Activated CD4-positive, alpha-beta T cell treated with anti-CD3 and anti-CD28 coated beads, Interleukin-2, Interleukin-6, amounts not matched to agents 100 ng/mL and 50 ng/mL, durations not matched to agents 16 hours and 8 hours (primary cell): ENCODE results near the gene INSYN1.
"Not testable (repeated sequence)": the region's sequence is repeated elsewhere in the genome, so short reads cannot be mapped to it uniquely, and the experiment has no call there.

ENCODE experiments used
- DNase-seq: peaks from one replicate; pipeline ENCODE4 v3.0.0-alpha.2; 2020

INSYN1 gene, protein sequence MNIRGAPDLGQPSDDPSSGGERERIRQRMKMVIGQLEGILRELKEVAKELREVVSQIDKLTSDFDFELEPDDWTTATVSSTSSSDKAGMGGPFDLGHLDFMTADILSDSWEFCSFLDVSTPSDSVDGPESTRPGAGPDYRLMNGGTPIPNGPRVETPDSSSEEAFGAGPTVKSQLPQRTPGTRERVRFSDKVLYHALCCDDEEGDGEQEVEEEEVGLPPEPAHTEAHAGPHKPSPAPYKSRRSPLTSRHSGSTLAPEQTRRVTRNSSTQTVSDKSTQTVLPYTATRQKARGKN

DNA sequence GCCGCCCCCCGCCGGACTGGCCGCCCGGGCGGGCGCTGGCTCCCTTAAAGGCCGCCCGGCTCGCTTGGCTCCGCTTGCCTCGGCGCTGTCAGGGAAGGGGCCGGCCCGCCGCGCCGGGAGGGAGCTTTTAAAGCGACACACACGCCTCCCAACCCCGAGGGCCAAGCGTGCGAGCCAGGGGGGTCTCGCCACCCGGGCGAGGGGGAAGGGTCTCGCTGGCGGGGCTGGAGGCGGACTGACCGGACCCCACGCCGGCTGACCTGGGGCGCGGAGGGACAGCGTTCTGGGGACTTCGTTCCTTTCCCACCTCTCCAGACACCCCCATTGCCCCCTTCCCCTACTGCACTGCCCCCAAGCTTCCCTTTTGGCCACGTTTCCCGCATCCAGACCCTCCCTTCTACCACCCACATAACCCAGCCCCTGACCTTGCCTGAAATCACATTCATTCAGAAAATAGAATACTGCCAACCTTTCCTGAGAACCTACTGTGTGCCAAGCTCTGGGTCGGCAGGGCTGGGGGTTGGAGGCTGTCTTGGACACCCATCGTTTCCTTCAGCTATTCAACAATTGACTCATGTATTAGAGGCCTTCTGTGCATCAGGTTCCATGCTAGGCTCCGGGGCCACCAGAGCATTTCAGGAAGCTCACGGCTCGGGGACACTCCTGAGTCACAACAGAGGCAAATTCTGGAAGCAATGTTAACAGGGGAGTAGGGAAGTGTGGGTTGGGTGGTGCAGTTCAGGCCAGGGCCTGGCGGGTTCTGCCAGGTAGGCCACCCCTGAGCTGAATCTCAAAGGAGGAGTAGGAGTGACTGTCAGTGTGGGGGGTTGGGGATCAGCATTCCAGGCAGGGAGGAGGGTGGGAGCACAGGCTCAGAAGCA lies at the start of gene INSYN1:
INSYN1 (minus strand) TSS at position 102 of the 881 bp plus-strand sequence. CDS start 2,221 bp downstream, outside the sequence.
- no peak for DNase-seq

DNA sequence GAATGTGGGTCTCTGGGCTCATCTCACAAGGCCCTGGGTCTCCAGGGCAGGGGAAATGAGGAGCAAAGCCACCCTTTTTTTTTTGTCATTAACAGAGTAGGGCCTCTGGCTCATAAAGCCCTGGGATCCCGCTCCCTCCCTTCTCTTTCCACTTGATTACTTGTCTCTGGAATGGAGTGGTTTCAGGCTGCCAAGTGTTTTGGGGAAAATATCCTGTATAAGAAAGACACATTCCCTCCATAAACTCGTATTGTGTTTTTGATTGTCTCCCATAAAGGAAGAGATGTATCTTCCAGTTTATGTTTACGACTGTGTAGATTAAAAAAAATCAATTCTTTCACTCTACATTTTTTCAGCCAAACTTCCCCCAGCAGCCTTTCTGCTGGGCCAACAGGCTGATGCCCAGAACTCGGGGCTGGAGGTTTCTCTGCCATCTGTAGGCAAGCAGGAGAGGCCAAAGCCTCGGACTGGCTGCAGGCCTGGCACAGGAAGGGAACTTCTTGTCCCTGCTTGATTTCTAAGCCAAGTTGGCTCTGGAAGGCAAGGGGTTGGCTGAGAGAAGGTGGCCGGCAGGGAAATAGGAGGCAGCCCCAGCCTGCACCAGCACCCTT lies 49.4 kb upstream of the INSYN1 start:
- no peak for DNase-seq

DNA sequence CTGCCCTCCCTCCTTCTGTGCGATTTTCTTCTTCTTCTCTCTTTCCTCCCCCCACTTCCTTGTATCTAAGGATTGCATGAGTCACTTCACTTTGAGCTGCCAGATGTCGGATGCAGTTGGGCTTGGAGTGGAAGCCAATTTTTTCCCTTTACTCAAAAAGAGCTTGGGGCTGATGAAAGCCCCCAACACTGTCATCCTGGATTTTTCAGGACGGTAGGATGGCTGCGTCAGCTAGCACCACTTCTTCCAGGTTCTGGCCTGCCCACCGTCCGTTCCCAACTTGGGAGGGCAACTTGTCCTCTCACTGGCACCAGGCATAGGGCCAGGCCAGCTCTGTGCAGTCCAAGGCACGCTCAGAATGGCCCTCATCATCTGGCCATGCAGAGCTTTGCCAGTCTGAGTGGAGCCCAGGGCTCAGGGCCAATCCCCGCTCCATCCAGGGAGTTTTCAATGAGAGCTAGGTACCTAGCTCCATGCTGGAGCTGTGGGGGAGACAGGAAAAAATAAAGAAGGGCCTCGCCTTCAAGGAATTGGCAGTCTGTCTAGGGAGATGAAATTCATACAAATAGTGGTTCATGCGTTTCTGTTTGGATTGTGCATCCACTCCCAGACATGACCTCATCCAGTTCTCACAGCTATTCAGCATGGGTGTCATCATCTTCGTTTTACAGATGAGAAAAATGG lies 47.7 kb upstream of the INSYN1 start:
- DNase-seq = no peak

DNA sequence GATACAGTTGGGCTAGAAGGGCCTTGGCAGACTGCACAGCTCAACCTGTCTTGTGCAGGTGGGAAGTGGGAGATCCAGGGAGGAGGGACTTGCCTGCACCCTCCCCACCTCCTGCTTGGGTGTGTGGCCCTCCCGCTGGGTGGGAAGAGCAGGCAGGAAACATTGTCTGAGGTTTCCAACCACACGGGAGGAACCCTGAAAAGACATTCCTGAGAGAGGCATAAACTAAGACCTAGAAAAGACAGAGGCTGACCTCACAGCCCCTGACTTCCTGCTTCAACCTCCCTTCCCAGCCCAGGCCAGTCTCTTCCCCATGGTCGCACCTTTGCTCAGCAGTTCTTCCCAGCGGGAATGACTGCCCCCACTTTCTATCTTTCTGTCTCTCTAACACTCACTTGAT lies 46.3 kb upstream of the INSYN1 start:
- no peak for DNase-seq

DNA sequence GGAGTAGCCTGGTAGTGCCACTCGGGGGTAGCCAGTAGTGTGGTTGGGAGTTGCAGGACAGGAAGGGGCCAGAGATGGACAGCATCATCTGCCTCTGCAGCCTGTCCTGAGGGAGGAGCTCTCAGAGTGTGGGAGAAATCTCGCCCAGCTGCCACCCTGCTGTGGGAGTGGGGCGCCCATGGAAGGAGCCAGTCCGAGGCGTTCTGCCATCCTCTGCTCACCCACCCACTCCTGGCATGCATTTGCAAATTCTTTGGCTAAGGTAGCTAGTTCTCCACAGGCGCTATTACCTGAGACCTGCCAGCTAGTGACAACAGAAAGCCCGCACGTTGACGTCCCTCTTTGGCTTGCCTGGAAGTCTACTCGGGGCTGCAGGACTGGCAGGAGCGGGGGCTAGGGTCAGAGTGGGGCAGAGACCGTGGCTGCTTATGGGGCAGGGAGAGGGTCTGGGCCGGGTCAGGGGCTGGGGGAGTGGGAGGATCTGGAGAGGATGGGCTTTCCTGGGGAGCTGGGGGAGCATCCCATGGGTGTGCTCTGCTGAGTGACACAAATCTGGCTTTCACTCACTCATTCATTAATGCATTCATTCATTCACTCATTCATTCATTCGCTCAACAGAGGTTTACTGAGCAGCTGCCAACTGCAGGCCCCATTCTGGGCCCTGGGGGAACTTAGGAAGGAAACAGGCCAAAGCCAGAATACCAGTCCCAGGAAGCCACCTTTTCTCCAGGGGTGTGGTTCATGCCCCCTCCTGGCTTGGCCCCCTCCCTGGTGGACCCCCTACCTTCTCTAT lies 44.4 kb upstream of the INSYN1 start:
- DNase-seq = no peak

DNA sequence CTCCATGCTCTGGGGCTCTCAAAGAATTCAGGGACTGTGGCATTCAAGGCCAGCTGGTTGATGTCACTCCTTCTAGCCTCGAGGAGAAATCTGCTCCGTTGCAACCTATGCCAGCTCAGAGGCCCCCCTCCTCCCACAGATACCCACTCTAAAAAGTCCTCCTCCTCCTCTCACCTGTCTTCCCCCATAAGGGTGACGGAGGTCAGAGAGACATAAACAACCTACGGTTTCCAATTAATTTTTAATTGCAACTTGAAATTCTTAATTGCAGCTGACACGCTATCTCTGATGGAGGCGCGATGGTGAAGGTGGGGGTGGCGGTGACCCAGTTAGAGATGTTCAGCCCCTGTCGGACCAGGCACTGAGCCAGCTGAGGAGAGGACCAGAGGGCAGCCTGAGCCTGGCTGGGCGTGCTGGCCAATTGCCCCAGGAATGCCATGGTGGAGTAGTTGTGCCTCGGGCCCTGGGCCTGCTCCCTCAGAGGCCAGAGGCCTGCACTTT lies 43.2 kb upstream of the INSYN1 start:
- no peak for DNase-seq

DNA sequence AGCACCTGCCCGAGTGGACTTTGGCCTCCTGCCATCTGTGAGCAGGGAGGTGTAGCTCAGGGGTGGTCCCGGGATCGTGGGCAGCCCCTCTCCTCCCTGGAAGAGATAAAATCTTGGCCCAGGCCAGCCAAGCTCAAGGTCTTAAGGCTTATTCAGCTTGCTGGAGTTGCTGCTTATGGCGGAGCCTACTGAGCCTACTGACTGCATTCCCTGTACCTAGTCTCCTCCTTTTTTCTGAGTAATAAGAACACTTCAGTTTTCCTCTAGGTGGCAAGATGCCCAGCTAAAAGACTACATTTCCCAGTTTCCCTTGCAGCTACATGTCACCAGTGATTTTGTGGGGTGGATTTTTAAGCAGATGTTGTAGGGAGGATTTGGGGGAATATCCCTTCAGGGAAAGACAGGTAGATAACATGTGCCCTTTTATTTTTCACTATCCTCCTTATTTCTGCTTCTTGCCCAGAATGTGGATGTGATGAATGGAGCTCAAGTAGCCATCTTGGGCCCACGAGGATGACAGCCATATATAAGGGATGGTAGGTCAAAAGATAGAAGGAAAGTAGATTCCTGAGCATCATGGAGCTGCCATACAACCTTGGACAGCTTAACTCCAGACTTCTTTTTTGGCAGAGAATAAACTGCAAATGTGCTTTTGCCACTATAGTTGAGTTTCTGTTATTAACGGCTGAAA lies 41.4 kb upstream of the INSYN1 start:
- DNase-seq = no peak

DNA sequence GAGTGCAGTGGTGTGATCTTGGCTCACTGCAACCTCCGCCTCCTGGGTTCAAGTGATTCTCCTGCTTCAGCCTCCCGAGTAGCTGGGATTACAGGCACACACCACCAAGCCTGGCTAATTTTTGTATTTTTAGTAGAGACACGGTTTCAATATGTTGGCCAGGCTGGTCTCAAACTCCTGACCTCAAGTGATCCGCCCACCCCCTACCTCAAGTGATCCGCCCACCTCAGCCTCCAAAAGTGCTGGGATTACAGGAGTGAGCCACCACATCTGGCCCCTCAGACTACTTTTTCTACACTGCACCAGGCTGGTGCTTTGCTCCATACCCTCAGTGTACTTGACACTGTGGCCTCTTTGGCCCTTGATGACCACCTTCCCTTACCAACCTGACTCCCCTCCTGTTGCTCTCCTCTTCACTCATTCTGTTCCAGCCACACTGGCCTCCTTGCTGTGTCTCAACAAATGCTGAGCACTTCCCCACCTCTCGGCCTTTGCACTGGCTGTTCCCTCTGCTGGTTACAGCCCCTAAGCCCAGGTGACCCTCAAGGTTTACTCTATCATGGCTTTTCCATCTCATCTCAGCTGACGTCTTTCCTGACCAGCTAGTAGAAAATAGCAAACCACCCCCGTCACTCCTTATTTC lies 39.9 kb upstream of the INSYN1 start:
- not testable (repeated sequence) for DNase-seq

DNA sequence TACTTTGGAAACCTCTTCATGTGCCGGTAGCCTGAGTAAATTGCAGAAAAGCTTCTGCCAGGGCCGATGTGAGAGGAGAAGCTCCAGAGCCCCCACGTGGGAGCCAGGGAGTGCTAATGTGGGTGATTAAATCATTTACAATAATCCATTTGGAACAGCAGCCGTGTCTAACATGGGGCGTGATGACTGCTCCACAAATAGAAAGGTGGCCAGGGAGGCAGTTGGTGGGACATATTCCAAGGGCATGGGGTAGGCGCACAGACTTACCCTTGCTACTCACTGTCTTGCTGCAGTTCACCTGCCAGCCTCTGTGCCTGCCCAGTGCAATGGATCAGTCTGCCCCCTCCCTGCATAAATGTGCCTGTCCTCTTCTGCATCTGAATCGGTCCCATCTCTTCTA lies 39.3 kb upstream of the INSYN1 start:
- DNase-seq = no peak

DNA sequence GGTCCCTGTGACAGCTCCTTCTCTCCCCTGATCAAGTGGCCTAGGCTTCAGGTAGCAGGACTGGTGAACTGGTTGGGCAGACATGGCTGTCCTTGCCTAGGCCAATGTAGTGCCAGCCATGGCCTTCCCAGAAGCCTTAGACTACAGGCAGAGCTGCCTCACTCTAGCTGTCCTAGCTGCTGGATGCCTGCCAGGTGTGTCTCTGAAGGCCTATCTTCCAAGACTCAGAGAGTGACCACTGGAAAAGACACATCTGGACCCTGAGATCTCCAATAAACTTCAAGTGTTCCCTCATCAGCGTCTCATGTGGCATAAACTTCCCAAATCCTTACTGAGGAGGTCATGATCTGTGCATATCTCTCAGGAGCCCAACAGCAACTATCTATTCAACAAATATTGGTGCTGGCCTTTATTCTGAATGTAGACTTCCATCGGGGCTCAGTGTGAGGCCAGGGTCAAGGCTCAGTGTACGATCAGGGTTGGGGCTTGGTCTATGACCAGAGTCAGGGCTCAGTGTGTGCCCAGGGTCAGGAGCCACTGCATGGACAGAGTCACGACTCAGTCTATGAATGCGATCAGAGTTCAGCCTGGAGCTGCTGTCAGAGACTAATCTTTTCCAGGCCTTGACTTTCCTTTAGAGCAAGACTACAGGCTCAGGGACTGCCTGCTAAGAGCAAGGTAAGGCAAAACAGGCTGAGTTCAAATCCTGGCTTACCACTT lies 36.5 kb upstream of the INSYN1 start:
- DNase-seq = no peak

DNA sequence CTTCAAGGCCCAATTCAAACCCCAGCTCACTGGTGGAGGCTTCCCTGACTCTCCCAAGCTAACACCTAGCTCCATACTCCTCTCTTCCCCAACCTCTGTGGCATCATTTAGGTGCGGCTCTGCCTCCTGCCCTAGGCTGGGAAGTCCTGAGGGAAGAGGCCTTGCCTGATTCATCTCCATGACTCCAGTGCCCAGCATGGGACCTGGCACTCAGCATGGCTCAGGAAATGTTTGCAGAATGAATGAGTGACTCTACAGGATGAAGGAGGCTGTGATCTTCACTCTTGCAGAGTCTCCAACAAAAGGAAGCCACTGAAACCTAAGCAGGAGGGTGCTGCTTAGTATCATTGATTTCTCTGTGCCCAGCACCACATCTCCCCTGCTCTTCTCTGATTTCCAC lies 34.5 kb upstream of the INSYN1 start:
- no peak for DNase-seq

DNA sequence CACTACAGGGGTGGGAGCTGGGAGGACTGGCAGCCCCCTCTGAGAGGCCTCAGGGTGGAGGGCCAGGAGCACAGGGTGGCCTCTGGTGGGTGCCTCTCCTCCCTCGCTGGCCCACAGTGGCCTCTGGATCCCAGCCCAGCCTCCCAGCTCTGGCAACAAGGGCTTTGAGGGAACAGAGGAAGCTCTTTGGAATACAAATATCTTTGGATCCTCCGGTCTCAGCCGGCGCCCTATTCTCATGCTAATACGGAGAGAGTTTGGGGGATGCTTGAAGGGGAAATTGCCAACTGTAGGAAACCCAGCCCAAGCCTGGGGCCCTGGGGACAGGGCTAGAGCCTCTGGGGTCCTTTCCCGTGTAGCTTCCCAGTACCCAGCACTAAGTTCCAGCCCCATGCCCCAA lies 33.4 kb upstream of the INSYN1 start:
- DNase-seq = no peak

DNA sequence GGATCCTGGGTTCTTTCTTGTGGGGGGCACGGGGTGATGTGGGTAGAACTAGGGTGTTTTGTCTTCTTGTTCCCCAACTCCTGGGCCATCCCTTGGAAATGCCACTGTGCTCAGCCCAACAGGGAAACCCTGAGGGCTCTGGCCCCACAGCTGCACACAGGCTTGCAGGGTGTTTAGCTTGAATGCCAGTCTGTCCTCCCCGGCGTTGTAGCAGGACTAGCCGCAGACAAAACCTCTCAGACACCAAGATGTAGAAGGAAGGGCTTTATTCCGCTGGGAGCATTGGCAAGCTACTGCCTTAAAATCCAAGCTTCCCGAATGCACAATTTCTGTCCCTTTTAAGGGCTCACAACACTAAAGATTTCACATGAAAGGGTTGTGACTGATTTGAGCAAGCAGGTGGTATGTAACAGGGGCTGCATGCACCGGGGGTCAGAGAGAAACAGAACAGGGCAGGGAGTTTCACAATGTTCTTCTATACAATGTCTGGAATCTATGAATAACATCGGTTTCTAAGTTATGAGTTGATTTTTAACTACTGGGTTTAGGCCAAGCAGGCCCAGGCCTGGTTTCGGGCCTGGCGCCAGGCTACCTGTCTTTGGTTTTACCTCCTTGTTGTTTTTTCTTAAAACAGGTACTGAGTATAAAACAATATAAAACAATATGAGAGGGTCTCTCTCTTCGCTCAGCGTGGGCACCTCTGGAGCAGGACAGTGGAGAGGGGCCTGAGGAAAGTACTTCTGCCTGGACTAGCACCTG lies 32.3 kb upstream of the INSYN1 start:
- DNase-seq = not testable (repeated sequence)

DNA sequence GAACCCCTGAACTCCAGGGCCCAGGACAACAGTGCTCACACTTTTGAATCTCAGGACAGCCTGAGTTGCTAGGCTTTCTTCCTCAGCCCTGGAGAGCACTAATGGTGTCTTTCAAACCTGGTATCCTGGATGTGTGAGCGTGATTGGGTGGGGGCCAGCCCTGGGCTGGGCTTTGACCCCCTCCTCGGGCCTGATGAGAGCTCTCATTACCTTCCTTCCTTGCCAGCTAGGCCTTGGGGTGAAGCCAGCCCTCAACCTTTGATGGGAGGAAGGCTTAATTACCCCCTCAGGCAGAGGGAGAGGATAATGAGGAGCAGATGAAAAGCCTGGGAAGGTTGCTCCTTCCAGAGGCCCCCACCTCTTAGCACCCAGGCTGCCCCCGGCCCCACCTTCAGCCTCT lies 31.1 kb upstream of the INSYN1 start:
- no peak for DNase-seq

DNA sequence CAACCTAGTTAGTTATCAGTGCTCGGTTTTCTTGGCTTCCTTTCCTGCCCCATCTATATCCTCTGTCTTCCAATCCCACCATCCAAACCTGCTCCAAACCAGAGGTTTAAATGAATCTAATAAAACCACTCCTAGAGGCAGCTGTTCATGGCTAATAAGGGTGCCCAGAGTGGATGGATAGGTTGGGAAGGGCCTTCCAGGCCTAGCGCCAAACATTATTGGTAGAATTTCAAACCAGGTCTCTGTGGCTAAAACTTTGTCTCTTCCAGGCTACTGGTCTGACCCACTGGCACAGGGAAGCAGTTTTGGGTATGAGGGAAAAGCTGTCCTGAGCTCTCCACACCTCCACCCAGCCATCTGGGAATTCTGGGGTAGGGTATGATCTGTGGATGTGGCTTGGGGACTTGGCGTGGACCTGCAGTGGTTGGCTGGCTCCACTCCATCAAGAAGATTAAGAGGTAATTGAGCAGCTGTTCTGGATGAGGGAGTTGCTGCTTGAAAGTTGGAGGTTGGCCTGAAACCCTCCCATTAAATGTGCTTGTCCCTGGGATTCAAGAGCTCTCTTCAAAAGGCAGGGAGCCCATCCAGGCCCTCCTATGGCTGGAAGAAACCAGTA lies 29.3 kb upstream of the INSYN1 start:
- DNase-seq = no peak

DNA sequence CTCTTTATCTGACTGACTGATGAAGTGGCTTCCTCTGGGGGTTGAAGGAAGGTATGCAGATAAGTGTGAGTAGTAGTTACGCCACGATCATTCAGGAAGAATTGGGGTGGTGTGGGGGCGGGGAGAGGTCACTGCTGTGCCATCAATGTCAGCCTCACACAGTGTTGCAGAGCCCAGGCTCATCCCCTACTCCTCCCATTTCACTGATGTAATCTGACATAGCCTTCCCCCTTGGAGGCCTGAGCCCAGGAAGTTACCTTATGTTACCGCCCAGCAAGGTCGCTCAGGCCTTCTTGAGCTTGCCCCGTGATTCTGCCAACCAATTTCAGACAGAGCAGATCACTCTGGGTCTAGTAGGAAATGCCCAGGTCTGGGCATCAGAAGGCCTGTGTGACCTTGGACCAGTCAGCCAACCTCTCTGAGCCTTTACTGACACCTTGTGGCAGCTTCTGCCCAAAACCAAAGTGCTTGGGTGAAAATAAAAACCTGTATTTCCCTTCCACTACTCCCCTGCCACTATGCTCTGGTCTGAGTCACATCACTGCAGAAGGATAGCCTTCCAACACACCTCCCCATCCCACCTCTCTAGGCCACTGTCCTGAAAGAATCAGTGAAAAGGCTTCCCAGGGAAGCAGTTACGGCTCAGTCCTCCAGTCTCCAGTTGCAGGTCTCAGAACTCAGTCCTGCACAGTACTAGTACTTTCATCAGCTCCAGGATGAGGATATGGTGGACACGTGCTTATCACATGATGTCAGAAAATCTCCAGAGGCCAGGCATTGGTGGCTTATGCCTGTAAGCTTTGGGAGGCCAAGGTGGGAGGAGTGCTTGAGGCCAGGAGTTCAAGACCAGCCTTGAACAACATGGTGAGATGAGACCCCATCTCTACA lies 28.1 kb upstream of the INSYN1 start:
- DNase-seq = peak; percentile 34

DNA sequence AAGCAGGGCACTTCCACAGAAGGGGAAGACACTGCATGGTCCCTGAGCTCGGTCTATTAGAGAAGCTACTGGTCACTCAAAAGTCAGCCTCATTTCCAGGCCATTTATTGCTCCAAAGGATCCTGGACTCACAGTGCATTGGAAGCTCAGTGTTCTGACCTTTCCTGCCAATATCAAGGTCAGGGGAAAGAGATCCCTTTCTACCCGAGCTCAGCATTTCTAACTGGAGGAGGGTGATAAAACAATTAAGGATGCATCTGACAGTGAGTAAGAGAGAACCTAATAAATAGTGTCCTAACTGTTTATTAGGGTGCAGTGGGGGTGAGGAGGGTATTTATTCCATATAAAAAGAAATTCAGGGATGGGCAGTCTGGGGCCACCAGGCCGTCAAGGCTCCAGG lies 26.8 kb upstream of the INSYN1 start:
- no peak for DNase-seq

DNA sequence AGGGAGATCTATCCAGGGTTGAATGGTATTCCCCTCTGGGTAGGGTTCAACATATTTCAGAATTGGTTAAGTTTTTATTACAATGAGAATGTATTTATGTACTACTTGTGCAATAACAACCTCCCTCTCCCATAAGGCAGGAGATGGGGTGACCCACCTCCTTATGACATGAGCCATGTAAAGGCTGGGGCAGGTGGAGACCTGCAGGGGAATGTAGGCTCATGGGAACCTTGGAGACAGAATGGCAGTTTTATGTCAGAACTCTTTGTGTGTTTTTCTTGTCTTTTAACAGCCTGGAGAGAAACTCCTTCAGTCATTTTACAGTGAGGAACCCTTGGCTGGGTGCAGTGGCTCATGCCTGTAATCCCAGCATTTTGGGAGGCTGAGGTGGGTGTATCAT lies 24.6 kb upstream of the INSYN1 start:
- no peak for DNase-seq
